B cell (primary cell): ENCODE measurements around the gene SCMH1. TPM values are rescaled to one million over a fixed set of nuclear protein-coding genes. Genes with fewer than 3 reads are reported as not detected.

Source experiments
- ATAC-seq: fragments of 200-7000 bp; cut with Tn5 transposase; one replicate; pipeline ENCODE4 v1.10.0; 2021; ENCODE audit warnings: low read depth, mild to moderate bottlenecking, moderate number of reproducible peaks, moderate library complexity
- CTCF ChIA-PET: fragments of 350-600 bp; sonication (Branson Sonifier 250); formaldehyde crosslinking; loops from one replicate; lab custom pipeline; 2021; ENCODE audit warnings: antibody characterized with exemption, inconsistent platforms; lab: Charles Lee
- POLR2A ChIA-PET: fragments of 350-600 bp; sonication (Branson Sonifier 250); formaldehyde crosslinking; loops from one replicate; lab custom pipeline; 2021; ENCODE audit warnings: antibody characterized with exemption; lab: Charles Lee
- DNase-seq: peaks from one replicate; pipeline ENCODE4 v3.0.0; 2013
- H2AFZ ChIP-seq: 2 replicates; pipeline ENCODE4 v1.6.1; 2012; ENCODE audit warnings: mild to moderate bottlenecking, low read depth, low read length; ENCODE audit not compliant: insufficient read depth, poor library complexity, severe bottlenecking
- H3K27ac ChIP-seq, 2 donors: 1 replicate in 1 of 2; 2 replicates in 1 of 2; pipeline ENCODE4 v1.5.1; 2012 to 2013; ENCODE audit warnings: low read length in 2 of 2, mild to moderate bottlenecking in 2 of 2, moderate library complexity in 1 of 2
- H3K27me3 ChIP-seq, 4 experiments: fragments of 200-600 bp in 1 of 4; sonication (generic) in 1 of 4; replicated peaks in 1 of 4; 1 replicate in 2 of 4; 2 replicates in 2 of 4; pipeline versions ENCODE4 v1.6.1 to v1.7.0; 2013 to 2016; ENCODE audit warnings: low read length in 3 of 4, mild to moderate bottlenecking in 2 of 4, mixed read lengths in 1 of 4, moderate library complexity in 1 of 4; ENCODE audit not compliant: insufficient read depth in 4 of 4, control insufficient read depth in 3 of 4; ENCODE audit errors: control extremely low read depth in 1 of 4
- H3K36me3 ChIP-seq, 2 experiments: replicated peaks in 1 of 2; 1 replicate in 1 of 2; 2 replicates in 1 of 2; pipeline versions ENCODE4 v1.6.1 to v1.7.1; 2013; ENCODE audit warnings: low read length in 1 of 2; ENCODE audit not compliant: insufficient read depth in 2 of 2, control insufficient read depth in 1 of 2; ENCODE audit errors: control extremely low read depth in 1 of 2, extremely low read depth in 1 of 2
- H3K4me1 ChIP-seq, 2 donors: fragments of 200-600 bp in 1 of 2; sonication (generic) in 1 of 2; 1 replicate in 1 of 2; 2 replicates in 1 of 2; pipeline versions ENCODE4 v1.5.1 to v1.6.1; 2013 to 2017; ENCODE audit warnings: low read length in 2 of 2; ENCODE audit not compliant: control insufficient read depth in 2 of 2, insufficient read depth in 2 of 2
- H3K4me2 ChIP-seq: replicated peaks from 2 replicates; pipeline ENCODE3; 2012; ENCODE audit warnings: mild to moderate bottlenecking, low read depth, low read length; ENCODE audit not compliant: poor library complexity, severe bottlenecking
- H3K4me3 ChIP-seq, 5 experiments: fragments of 200-600 bp in 1 of 5; sonication (generic) in 1 of 5; 1 replicate in 3 of 5; 2 replicates in 2 of 5; pipeline versions ENCODE4 v1.5.1 to v1.7.0; 2011 to 2016; ENCODE audit warnings: low read length in 4 of 5, mild to moderate bottlenecking in 4 of 5, low read depth in 2 of 5, control low read depth in 1 of 5, moderate library complexity in 1 of 5; ENCODE audit not compliant: insufficient read depth in 1 of 5; ENCODE audit errors: control extremely low read depth in 1 of 5, extremely low read depth in 1 of 5
- H3K79me2 ChIP-seq: fragments of 200-600 bp; sonication (generic); one replicate; pipeline ENCODE4 v1.6.0; 2016; ENCODE audit warnings: low read length; ENCODE audit not compliant: control insufficient read depth, insufficient read depth
- H3K9ac ChIP-seq: fragments of 200-600 bp; sonication (generic); 2 replicates; pipeline ENCODE4 v1.6.1; 2017; ENCODE audit warnings: mild to moderate bottlenecking, low read length, moderate library complexity
- H3K9me3 ChIP-seq, 3 donors: one replicate each; pipeline versions ENCODE4 v1.6.1 to v1.7.1; 2013; ENCODE audit warnings: low read length in 2 of 3; ENCODE audit not compliant: control insufficient read depth in 2 of 3, insufficient read depth in 1 of 3; ENCODE audit errors: control extremely low read depth in 1 of 3
- H4K20me1 ChIP-seq: 2 replicates; pipeline ENCODE4 v1.6.0; 2012; ENCODE audit warnings: mild to moderate bottlenecking, low read length; ENCODE audit not compliant: insufficient read depth, control insufficient read depth, poor library complexity, severe bottlenecking
- H3K27ac Mint-ChIP-seq: one replicate; pipeline ENCODE4 v1.8.0; 2021; ENCODE audit warnings: mixed read lengths
- H3K27me3 Mint-ChIP-seq: one replicate; pipeline ENCODE4 v1.8.0; 2021; ENCODE audit warnings: mixed read lengths
- H3K4me1 Mint-ChIP-seq: one replicate; pipeline ENCODE4 v1.8.0; 2021; ENCODE audit warnings: mixed read lengths
- H3K4me3 Mint-ChIP-seq: one replicate; pipeline ENCODE4 v1.8.0; 2021; ENCODE audit warnings: mixed read lengths
- H3K9me3 Mint-ChIP-seq: one replicate; pipeline ENCODE4 v1.8.0; 2022; ENCODE audit warnings: mixed read lengths; ENCODE audit not compliant: insufficient read depth
- EZH2 ChIP-seq: IDR thresholded peaks from 2 replicates; pipeline ENCODE4 v1.6.1; 2012; ENCODE audit warnings: borderline replicate concordance, low read depth, mild to moderate bottlenecking, moderate library complexity, low read length; ENCODE audit not compliant: insufficient read depth, poor library complexity, severe bottlenecking
- WGBS: methylation state at CpG from one replicate; pipeline ENCODE4 v1.1.5; 2013; ENCODE audit warnings: missing lambda C conversion rate; ENCODE audit not compliant: insufficient coverage; 5-methylcytosine and 5-hydroxymethylcytosine counted together
- intact Hi-C: fragments of 100-400 bp; cut with micrococcal nuclease; formaldehyde crosslinking; loops from one replicate; pipeline ENCODE4 v1.10.0; 2022
- polyA plus RNA-seq: library from polyadenylated mRNA; depleted of rRNA; stranded (reverse); fragments of >200 nt; gene quantifications from 2 replicates; pipeline ENCODE4 v1.2.3, GENCODE V29; 2012
- total RNA-seq, 2 donors: library from RNA; stranded (reverse); fragments of 120-200 nt in 1 of 2; gene quantifications; 1 replicate in 1 of 2; 2 replicates in 1 of 2; pipeline versions ENCODE4 v1.2.3 to v1.2.4, GENCODE V29; 2013 to 2022
- TF ChIP-seq, protein P1 (sequence below): fragments of 200-600 bp; IDR thresholded peaks from one replicate; pipeline ENCODE4 v1.8.0; 2022; ENCODE audit warnings: antibody characterized with exemption, mild to moderate bottlenecking

Gene SCMH1
- total and polyA plus RNA-seq, 2 donors (not counting 1 experiment from before 2014, with no cell fraction given): 29.4 to 33.3 TPM

DNA sequence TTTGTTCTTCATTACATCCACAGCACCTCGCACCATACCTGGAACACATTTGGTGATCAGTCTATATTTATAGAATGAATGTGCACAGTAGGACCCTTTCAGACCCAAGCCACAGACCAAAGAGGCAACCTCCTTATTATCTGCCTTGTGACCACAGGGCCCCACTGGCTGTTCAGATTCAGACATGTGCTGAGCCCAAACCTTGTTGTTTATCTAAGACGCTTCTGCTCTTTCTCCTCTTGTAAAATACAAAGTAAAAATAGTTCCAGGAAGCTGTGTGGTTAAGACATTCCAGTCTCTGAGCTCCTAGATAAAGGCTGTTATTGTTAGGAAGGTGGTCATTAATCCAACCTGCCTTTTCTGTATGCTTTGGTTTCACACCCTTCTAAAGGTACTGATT, 3.6 kb upstream of the SCMH1 start:
- no peaks in the 10 kb centered on the region for H3K9me3 ChIP-seq
- H3K4me3 ChIP-seq: no peak overlapping the region
- H3K27ac ChIP-seq: no peak overlapping the region
- ATAC-seq: no peak
- POLR2A ChIA-PET: no interaction called here
- no peaks in the 10 kb centered on the region for H3K36me3 ChIP-seq
- no peaks in the 10 kb centered on the region for H3K27me3 ChIP-seq
- DNase-seq: no peak
- H3K79me2 ChIP-seq: no peaks in the 10 kb centered on the region
- CTCF ChIA-PET: no interaction called here
- no peak overlapping the region for H3K4me3 Mint-ChIP-seq
- H3K9me3 Mint-ChIP-seq: no peaks in the 10 kb centered on the region
- H3K27ac Mint-ChIP-seq: no peak overlapping the region
- no peak overlapping the region for H2AFZ ChIP-seq
- H3K4me1 ChIP-seq: peaks cover 9 to 16% of the 10 kb centered on the region in 2 donors
- no peak for TF ChIP-seq EZH2
- TF ChIP-seq, protein P1, sequence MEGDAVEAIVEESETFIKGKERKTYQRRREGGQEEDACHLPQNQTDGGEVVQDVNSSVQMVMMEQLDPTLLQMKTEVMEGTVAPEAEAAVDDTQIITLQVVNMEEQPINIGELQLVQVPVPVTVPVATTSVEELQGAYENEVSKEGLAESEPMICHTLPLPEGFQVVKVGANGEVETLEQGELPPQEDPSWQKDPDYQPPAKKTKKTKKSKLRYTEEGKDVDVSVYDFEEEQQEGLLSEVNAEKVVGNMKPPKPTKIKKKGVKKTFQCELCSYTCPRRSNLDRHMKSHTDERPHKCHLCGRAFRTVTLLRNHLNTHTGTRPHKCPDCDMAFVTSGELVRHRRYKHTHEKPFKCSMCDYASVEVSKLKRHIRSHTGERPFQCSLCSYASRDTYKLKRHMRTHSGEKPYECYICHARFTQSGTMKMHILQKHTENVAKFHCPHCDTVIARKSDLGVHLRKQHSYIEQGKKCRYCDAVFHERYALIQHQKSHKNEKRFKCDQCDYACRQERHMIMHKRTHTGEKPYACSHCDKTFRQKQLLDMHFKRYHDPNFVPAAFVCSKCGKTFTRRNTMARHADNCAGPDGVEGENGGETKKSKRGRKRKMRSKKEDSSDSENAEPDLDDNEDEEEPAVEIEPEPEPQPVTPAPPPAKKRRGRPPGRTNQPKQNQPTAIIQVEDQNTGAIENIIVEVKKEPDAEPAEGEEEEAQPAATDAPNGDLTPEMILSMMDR: no peak
- H3K27me3 Mint-ChIP-seq: no peaks in the 10 kb centered on the region
- H3K4me2 ChIP-seq: no peak overlapping the region
- intact Hi-C loops: no loop called here
- no CpG with 5 or more reads among the region's 2 CpGs for WGBS
- H3K4me1 Mint-ChIP-seq: peaks cover 13% of the 10 kb centered on the region
- no peaks in the 10 kb centered on the region for H4K20me1 ChIP-seq
- no peak overlapping the region for H3K9ac ChIP-seq

DNA sequence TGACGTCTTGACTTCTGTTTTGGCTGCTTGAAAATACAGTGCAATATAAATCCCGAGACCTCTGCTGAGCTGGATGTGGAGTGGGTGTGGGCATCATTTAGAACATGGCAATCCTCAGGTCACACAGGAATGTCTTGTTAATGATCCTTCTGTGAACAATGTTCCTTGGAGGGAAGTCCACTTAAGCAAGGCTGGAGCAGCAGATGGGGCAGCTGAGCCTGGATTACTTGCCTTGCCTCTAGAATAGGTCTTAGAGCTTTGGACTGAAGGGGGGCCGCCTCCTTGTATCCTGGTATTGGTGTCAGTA, 926 bp upstream of the SCMH1 start:
- no peak for TF ChIP-seq EZH2
- TF ChIP-seq, protein P1: no peak
- ATAC-seq (no peak), DNase-seq (no peak)
- Mint-ChIP-seq H3K27ac (peak overlapping the region; percentile 80), H3K27me3 (no peaks in the 10 kb centered on the region), H3K4me1 (peaks cover 19% of the 10 kb centered on the region), H3K4me3 (peak overlapping the region; percentile 88), H3K9me3 (no peaks in the 10 kb centered on the region)
- ChIA-PET CTCF (no interaction called here), POLR2A (no interaction called here)
- Histone ChIP-seq H3K9me3 (no peaks in the 10 kb centered on the region), H3K36me3 (no peaks in the 10 kb centered on the region), H3K79me2 (no peaks in the 10 kb centered on the region), H4K20me1 (no peaks in the 10 kb centered on the region), H3K4me1 (peaks cover 11 to 16% of the 10 kb centered on the region in 2 donors), H3K9ac (peak overlapping the region; percentile 70), H3K4me3 (peak overlapping the region in 2 of 5 experiments; percentile 62 to 79), H3K4me2 (peak overlapping the region; percentile 92), H3K27me3 (no peaks in the 10 kb centered on the region), H2AFZ (peak overlapping the region; percentile 88), H3K27ac (no peak overlapping the region)
- intact Hi-C loops: loop anchor here (5.0 kb wide), 1 partner anchor 119 kb away; the partner anchor contains the start of gene FOXO6
- 100% methylated on average over 2 of the region's 3 CpGs for WGBS
